GM19025 (cell line): ENCODE measurements around the gene PHACTR3.

Experiments used
- ATAC-seq: cut with Tn5 transposase; IDR thresholded peaks from one replicate; pipeline ENCODE4 v1.9.1; 2021; ENCODE audit warnings: mild to moderate bottlenecking, low read depth, moderate library complexity; ENCODE audit not compliant: unreplicated experiment

Gene PHACTR3

GRCh38 chr20:59807909-59808728 lies 203.8 kb downstream of the PHACTR3 start:
- ATAC-seq, result no peak

GRCh38 chr20:59808729-59809381 lies 204.5 kb downstream of the PHACTR3 start:
- no peak for ATAC-seq

GRCh38 chr20:59809630-59810448 lies 205.5 kb downstream of the PHACTR3 start:
- ATAC-seq, result no peak

- no peak for ATAC-seq
Observed at GRCh38 chr20:59810449-59811187, 206.3 kb downstream of the PHACTR3 start.

GRCh38 chr20:59811681-59812171 lies 207.4 kb downstream of the PHACTR3 start:
- no peak for ATAC-seq

- ATAC-seq, result no peak
Observed at GRCh38 chr20:59812286-59813125, 208.2 kb downstream of the PHACTR3 start.

- ATAC-seq, result no peak
Observed at GRCh38 chr20:59813126-59813947, 209.0 kb downstream of the PHACTR3 start.

GRCh38 chr20:59813948-59814839 lies 209.9 kb downstream of the PHACTR3 start:
- no peak for ATAC-seq

GRCh38 chr20:59814840-59815340 lies 210.6 kb downstream of the PHACTR3 start:
- ATAC-seq, result no peak

GRCh38 chr20:59816146-59816738 lies 211.9 kb downstream of the PHACTR3 start:
- ATAC-seq, result no peak

GRCh38 chr20:59817406-59817805 lies 213.1 kb downstream of the PHACTR3 start:
- ATAC-seq, result no peak

- no peak for ATAC-seq
Observed at GRCh38 chr20:59817846-59818615, 213.7 kb downstream of the PHACTR3 start.

- ATAC-seq, result no peak
Observed at GRCh38 chr20:59818911-59819310, 214.6 kb downstream of the PHACTR3 start.

- ATAC-seq, result no peak
Observed at GRCh38 chr20:59819496-59820203, 215.3 kb downstream of the PHACTR3 start.

GRCh38 chr20:59820204-59821041 lies 216.1 kb downstream of the PHACTR3 start:
- no peak for ATAC-seq
